Activated CD4-positive, alpha-beta T cell treated with anti-CD3 and anti-CD28 coated beads, Interleukin-2, amount 50 U/mL, for 48 hours (primary cell): Measurements from ENCODE around the gene WHAMM.

Experiments used
- DNase-seq, 2 experiments: peaks; one replicate each; pipeline ENCODE4 v3.0.0-alpha.2; 2020

Gene WHAMM

DNA sequence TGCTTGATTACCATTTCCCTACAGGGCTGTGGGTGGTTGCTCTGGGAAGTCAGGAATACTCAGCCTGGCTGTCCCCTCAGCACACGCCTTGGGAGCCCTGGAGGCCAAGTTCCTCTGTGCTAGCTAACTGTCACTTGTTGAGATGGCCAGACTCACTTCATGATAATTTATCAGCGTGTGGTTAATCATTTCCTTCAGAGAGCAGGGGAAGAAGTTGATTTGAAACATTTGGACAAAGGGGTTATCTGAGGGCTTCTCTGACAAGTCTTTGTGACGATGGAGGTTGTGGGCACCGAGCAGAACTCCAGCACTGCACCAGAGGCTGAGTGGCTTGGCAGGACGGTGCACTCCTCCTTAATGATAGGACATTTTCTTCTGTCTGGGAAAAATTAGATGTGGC, 61.9 kb downstream of the WHAMM start:
- no peak for DNase-seq

DNA sequence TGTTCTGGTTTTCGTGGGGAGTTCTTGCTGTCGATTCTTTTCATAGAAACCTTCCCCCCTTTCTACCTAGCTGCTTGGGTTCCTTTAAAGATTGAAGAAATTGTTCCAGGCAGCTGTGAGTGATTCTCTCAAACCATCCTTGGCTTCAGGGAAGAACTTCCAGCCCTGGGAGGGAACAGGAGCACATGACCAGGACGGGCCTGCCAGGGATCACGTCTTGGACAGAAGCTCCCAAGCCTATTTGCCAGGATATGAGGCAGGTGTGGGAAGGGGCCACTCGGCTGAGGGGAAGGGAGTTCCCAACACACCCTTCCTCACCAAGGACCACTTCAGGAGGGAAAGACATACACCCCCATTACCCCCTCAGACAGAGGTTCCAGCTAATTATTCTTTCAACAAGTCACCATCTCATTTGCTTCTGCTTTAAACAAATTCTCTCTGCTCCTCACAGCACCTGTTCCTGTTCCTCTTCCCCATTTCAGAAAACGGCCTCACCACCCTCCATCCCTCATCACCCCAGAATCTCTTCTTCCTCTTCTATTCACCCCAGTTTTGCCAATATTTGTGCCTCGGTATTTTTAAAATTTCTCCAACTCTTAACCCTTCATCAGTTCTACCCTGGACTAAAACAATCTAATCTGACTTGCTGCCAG, 62.5 kb downstream of the WHAMM start:
- DNase-seq = no peak

DNA sequence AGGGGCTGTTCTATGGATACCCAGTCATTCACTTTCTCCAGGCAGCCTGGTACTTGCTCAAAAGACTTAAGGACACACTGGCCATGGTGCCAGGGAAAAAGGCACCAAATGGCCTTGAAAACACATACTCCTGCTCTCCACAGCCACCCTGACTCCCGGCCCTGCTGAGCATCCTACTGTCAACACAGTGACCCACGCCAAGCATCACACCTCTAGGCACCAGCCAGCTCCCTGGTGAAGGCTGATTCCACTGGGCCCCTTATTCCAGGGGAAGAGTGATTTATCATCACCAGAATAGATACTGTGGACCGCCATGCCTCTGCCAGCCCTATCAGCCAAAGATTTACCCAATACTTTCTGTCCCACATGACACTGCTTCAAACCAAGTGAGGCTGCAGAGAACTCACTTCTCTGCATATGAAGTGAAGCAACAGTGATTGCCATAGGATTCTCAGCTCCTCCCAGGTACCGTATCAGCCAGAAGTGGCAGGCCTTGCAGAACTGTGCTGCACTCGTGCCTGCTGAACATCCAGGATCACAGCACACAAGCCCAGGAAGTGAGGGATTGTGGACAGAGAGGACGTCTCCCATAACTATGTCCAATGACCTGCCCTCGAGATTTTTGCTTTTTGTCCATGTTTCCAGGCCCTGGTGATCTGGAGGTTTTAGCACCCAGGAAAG, 63.7 kb downstream of the WHAMM start:
- DNase-seq = no peak

DNA sequence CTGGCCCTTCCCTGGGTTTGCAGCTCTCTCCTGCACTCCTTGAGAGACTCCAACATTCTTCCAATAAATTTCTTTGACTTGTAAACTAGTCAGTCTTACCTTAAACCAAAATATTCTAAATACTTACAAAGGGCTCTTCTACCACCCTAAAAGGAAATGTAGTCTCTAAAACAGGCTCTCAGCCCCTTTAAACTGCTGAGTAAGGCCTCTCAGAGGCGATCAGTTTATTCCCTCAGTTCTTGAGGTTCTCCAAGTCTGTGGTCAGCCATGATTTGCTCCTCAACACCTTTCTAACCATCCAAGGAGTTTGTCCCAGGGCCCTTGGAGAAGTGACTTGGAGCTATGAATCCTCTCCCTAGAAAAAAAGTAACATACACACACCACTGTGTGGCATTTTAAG, 64.8 kb downstream of the WHAMM start:
- DNase-seq = no peak

DNA sequence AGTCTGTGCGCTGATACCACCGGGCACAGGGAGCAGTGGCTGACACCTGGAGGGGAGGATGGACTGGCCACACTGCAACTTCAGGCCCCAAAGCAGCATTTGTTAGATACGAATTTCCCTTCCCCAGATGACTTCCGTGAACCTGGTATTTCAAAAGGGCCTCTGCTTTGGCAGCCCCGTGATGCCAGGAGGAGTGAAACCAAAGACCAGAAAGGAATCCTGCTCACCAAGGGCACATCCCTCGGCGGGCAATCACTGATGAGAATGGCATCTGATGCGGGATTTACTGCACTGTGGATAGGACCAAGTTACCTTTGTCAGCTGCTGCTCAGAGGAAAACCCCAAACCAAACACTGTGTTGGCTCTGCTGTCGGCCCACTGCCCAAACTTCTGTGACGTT, 65.5 kb downstream of the WHAMM start:
- DNase-seq = no peak

DNA sequence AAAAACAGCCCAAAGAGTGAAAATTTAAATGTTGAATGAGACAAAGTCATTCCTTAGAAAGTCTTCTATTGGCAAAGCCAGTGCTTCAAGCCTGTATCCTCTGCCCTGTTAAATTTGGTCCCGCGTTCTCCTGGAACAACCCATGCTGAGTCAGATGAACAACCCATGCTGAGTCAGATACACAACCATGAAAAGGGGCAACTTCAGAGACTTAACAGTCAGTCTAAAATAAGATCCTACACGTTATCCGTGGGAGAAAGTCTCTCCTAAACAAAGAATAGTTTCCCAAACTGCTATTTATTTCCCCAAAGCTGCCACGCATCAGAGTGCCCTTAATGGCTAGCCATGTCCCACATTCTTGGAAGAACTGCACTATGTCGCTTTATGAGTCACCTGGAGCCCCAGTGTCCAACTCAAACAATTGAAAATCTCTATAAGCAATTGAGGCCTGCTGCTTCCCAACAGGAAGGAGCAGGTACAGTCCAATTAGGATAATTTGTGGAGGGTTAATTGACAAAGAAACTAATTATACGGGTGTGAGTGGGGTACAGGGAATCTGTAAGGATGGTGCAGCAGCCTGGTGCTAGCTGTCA, 66.1 kb downstream of the WHAMM start:
- DNase-seq = no peak

DNA sequence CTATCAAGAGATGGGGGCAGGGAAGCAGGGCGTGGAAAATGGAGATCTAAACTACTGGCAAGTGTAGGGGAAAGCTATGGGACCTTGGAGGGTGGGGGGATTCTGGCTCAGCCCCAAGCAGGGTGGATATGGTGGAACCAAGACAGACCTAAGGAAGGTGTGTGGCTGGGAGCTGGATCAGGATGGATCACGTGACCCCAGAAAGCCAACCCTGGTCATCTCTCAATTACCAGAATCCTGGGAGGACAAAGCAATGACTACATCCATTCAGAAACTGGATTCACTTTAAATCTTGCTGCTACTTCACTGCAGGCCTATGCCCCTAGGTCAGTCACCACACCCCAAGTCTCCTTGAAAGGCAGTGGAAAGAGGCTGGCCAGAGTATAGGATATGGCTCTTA, 68.4 kb downstream of the WHAMM start:
- no peak for DNase-seq

DNA sequence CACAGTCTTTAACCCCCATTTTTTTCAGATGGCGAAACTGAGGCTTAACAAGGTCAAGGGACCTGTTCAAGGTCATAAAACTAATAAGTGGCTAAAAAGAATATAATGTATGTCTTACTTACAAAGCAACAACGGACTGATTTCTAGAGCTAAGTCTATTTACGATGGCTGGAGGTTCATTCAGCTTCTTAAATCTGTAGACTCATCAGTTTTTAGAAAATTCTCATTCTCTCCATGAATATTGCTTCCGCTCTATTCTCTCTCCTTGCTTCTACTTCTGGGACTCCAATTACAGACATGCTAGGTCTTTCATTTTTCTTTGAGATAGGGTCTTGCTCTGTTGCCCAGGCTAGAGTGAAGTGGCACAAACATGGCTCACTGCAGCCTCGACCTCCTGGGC, 68.9 kb downstream of the WHAMM start:
- no peak for DNase-seq

DNA sequence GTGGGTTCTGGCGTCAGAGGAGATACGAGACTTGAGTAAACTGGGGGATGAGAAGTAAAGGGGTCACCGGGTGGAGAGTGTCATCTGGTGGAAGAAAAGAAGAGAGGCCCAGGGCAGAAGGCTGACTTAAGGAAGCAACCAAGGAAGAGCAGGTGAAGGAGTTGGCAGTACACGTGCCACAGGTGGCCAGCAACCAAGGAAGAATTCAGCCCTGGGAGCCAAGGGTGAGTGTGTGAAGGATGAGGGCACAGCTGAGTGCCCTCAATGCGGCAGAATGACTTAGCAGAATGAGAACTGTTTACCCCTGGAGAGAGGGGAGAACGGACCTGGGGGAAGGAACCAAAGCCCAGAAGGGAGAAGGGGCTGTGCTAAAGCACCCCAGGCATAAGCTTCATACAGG, 71.3 kb downstream of the WHAMM start:
- no peak for DNase-seq

DNA sequence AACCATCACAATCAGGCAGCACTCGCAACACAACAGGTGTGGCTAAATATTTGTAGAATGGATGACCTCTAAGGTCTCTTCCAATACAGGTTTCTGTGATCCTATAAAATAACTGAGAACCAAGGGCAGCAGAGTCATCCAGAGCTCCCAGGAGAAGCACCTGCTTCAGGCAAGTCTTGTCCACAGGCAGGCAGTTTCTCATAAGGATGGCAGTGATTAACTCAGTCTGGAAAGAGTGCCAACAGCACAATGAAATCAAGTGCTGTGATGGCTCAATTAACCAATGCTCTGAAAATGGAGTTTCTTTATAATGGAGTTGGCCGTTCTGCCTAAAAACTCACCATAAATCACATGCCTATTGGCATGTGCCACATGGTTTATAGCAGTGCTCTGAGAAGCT, 72.3 kb downstream of the WHAMM start:
- no peak for DNase-seq

DNA sequence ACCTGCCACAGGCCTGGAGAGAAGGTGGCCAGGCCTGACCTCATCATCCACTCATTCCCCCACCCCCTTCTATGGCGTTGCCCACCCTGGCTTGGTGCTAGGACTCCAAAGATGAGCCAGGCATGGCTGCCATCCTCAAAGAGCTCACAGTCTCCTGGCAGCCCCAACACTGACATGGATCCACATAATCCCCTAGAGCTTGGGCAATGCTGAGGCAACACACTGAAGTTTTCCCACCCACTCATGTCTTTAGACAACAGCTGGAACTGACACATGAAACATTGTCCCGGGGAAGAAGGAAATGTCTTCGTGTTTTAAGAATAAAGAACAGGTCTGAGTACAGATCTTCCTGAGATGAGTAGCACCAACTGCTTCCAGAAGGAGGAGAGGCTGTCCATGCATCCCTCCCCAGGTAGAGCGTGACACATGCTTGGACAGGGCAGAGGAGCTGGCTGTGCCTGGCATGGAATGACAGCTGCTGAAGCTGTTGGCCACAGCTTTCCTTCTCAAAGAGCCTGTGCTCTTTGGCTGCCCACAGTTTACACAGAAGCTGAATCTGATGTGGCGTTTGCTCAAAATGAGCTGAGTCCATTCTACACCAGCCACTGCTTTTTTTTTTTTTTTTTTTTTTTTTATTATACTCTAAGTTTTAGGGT, 73.0 kb downstream of the WHAMM start:
- DNase-seq = no peak
